ENCODE measurements around the gene ARID5A.
"Not testable (repeated sequence)": the region's sequence is repeated elsewhere in the genome, so short reads cannot be mapped to it uniquely, and the experiment has no call there.

DNA sequence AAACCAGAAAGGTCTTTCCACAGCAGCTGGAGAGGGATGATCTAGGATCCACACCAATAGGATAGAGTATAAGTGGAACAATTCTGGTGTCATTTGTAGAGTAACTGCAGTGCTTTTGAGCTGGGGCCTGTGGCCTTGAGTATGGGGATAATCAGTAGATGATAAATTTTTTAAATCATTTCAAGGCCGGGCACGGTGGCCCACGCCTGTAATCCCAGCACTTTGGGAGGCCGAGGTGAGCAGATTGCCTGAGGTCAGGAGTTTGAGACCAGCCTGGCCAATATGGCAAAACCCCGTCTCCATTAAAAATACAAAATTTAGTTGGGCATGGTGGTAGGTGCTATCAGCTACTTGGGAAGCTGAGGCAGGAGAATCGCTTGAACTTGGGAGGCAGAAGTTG lies 20.9 kb downstream of the ARID5A start:
- TF ChIP-seq EZH2 (IDR thresholded peaks at IDR 0.05; ENCODE audit: borderline replicate concordance, insufficient read depth, low read length, poor library complexity, severe bottlenecking); TAF1 (IDR thresholded peaks at IDR 0.05; ENCODE audit: low read depth): not testable (repeated sequence)
- TF ChIP-seq, protein P1, sequence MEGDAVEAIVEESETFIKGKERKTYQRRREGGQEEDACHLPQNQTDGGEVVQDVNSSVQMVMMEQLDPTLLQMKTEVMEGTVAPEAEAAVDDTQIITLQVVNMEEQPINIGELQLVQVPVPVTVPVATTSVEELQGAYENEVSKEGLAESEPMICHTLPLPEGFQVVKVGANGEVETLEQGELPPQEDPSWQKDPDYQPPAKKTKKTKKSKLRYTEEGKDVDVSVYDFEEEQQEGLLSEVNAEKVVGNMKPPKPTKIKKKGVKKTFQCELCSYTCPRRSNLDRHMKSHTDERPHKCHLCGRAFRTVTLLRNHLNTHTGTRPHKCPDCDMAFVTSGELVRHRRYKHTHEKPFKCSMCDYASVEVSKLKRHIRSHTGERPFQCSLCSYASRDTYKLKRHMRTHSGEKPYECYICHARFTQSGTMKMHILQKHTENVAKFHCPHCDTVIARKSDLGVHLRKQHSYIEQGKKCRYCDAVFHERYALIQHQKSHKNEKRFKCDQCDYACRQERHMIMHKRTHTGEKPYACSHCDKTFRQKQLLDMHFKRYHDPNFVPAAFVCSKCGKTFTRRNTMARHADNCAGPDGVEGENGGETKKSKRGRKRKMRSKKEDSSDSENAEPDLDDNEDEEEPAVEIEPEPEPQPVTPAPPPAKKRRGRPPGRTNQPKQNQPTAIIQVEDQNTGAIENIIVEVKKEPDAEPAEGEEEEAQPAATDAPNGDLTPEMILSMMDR (IDR thresholded peaks at IDR 0.05; ENCODE audit: poor library complexity, severe bottlenecking): not testable (repeated sequence)
